ENCODE data around the gene CLCN4.

CLCN4 gene

DNA sequence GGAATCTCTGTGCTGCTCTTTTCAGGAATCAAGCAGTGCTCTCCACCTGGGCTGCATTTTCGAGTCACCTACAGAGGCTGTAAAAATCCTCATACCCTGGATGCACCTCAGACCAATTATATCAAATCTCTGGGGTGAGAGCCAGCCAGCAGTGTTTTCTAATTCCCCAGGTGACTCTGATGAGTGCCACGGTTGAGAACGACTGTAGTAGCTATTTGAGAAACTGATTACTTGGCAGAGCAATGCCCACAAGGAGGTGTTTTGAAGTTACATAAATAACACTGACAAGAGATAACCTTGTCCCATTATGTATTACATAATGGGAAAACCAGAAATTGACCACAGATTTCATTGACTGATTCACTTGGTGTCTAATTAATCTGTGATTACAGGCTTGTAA lies 46.8 kb downstream of the CLCN4 start:
- Histone ChIP-seq H3K9ac (no peak overlapping the region), H3K36me3 (ENCODE audit: insufficient read depth) (no peaks in the 10 kb centered on the region), H4K20me1 (ENCODE audit: insufficient read depth) (no peaks in the 10 kb centered on the region)

DNA sequence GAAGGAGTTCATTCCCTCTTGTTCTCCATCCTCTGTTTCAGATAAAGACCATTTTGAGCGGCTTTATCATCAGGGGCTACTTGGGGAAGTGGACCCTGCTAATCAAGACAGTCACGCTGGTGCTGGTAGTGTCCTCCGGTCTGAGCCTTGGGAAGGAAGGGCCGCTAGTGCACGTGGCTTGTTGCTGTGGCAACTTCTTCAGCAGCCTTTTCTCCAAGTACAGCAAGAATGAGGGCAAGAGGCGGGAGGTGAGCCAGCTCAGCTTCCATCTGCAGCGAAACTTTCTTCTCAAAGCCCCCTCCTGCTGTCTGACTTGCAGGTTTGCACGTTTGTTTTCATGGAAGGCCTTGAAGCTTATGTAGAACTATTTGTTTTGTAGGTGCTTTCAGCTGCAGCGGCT lies 49.5 kb downstream of the CLCN4 start:
- no peaks in the 10 kb centered on the region for H3K27me3 ChIP-seq (ENCODE audit: insufficient read depth, low read depth)
- H3K4me1 ChIP-seq (ENCODE audit: low read depth, poor library complexity, severe bottlenecking), result no peaks in the 10 kb centered on the region
- no peak for TF ChIP-seq CTCF (conservative IDR thresholded peaks at IDR 0.05; ENCODE audit: low read depth, low read length)
- H3K9ac ChIP-seq, result no peak overlapping the region
- H2AFZ ChIP-seq (ENCODE audit: low read depth), result no peak overlapping the region
- no peaks in the 10 kb centered on the region for H4K20me1 ChIP-seq (ENCODE audit: insufficient read depth)
- H3K79me2 ChIP-seq (ENCODE audit: insufficient read depth, low read depth), result no peaks in the 10 kb centered on the region
- no peak overlapping the region for H3K27ac ChIP-seq
- H3K4me2 ChIP-seq, result no peak overlapping the region
- H3K36me3 ChIP-seq (ENCODE audit: insufficient read depth), result no peaks in the 10 kb centered on the region
- H3K4me3 ChIP-seq (IDR thresholded peaks at IDR 0.05; ENCODE audit: insufficient read depth, low read depth, low read length), result no peak overlapping the region

More for the DNA sequence above, 46.8 kb downstream of the CLCN4 start:
- H3K4me2 ChIP-seq, result no peak overlapping the region
- no peaks in the 10 kb centered on the region for H3K4me1 ChIP-seq (ENCODE audit: low read depth, poor library complexity, severe bottlenecking)
- no peak overlapping the region for H2AFZ ChIP-seq (ENCODE audit: low read depth)
- H3K27ac ChIP-seq, result no peak overlapping the region
- no peak for TF ChIP-seq CTCF (conservative IDR thresholded peaks at IDR 0.05; ENCODE audit: low read depth, low read length)
- H3K4me3 ChIP-seq (IDR thresholded peaks at IDR 0.05; ENCODE audit: insufficient read depth, low read depth, low read length), result no peak overlapping the region
- no peaks in the 10 kb centered on the region for H3K79me2 ChIP-seq (ENCODE audit: insufficient read depth, low read depth)
- H3K27me3 ChIP-seq (ENCODE audit: insufficient read depth, low read depth), result no peaks in the 10 kb centered on the region

DNA sequence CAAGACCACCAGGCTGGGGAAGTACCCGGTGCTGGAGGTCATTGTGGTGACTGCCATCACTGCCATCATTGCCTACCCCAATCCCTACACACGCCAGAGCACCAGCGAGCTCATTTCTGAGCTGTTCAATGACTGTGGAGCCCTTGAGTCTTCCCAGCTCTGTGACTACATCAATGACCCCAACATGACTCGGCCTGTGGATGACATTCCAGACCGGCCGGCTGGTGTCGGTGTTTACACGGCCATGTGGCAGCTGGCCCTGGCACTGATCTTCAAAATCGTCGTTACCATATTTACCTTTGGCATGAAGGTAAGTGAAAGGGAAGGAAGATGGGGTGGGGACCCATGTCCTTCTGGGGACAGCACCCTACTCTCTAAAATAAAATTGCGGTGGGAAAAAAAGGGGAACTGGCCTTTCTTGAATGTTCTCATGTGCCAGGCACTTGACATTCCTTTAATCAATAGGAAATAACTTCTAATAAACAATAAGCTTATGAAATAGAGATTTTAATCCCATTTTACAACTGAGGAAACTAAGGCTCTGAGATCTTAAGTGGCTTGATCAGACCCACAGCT lies 51.6 kb downstream of the CLCN4 start:
- H3K9ac ChIP-seq, result no peak overlapping the region
- no peaks in the 10 kb centered on the region for H4K20me1 ChIP-seq (ENCODE audit: insufficient read depth)
- no peak overlapping the region for H3K27ac ChIP-seq
- H2AFZ ChIP-seq (ENCODE audit: low read depth), result no peak overlapping the region
- H3K4me2 ChIP-seq, result no peak overlapping the region
- no peaks in the 10 kb centered on the region for H3K36me3 ChIP-seq (ENCODE audit: insufficient read depth)
- H3K4me1 ChIP-seq (ENCODE audit: low read depth, poor library complexity, severe bottlenecking), result no peaks in the 10 kb centered on the region
- TF ChIP-seq CTCF (conservative IDR thresholded peaks at IDR 0.05; ENCODE audit: low read depth, low read length), result no peak
- H3K4me3 ChIP-seq (IDR thresholded peaks at IDR 0.05; ENCODE audit: insufficient read depth, low read depth, low read length), result no peak overlapping the region
- no peaks in the 10 kb centered on the region for H3K27me3 ChIP-seq (ENCODE audit: insufficient read depth, low read depth)
- H3K79me2 ChIP-seq (ENCODE audit: insufficient read depth, low read depth), result no peaks in the 10 kb centered on the region

DNA sequence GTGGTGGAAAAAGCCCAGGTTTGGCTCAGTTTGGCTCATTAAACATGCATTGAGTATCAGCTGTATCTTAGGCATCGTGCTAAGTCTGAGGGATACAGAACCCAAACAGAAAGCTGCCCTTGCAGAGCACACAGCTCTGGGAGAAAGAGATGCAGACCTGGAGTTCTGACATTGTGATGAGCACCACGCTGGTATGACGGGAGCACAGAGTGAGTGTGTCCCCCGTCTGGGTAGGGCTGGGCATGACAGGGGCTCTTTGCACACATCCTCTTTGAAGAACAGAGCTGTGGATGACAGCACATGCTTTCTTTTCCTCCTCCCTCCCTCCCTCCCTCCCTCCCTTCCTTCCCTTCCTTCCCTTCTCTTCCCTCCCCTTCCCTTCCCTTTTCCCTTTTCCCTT lies 52.2 kb downstream of the CLCN4 start:
- TF ChIP-seq CTCF (conservative IDR thresholded peaks at IDR 0.05; ENCODE audit: low read depth, low read length), result no peak

More for the DNA sequence above, 52.2 kb downstream of the CLCN4 start:
- H3K9ac ChIP-seq, result no peak overlapping the region
- H2AFZ ChIP-seq (ENCODE audit: low read depth), result no peak overlapping the region
- no peaks in the 10 kb centered on the region for H3K27me3 ChIP-seq (ENCODE audit: insufficient read depth, low read depth)
- H3K79me2 ChIP-seq (ENCODE audit: insufficient read depth, low read depth), result no peaks in the 10 kb centered on the region
- no peaks in the 10 kb centered on the region for H3K36me3 ChIP-seq (ENCODE audit: insufficient read depth)
- H3K4me3 ChIP-seq (IDR thresholded peaks at IDR 0.05; ENCODE audit: insufficient read depth, low read depth, low read length), result no peak overlapping the region
- no peaks in the 10 kb centered on the region for H3K4me1 ChIP-seq (ENCODE audit: low read depth, poor library complexity, severe bottlenecking)
- no peaks in the 10 kb centered on the region for H4K20me1 ChIP-seq (ENCODE audit: insufficient read depth)
- no peak overlapping the region for H3K27ac ChIP-seq
- H3K4me2 ChIP-seq, result no peak overlapping the region
